ENCODE results near the gene ZNF44.

- TF ChIP-seq CTCF (IDR thresholded peaks at IDR 0.05 in 8 of 11, conservative IDR thresholded peaks at IDR 0.05 in 3 of 11) (no peak), POLR2A (IDR thresholded peaks at IDR 0.05) (no peak), POLR2AphosphoS5 (IDR thresholded peaks at IDR 0.05) (no peak)
These were observed 24.2 kb upstream of the ZNF44 start for GRCh38 chr19:12318782-12319413.
